Transverse colon (tissue), 4 donors: ENCODE measurements around the gene RBPJ.

ENCODE experiments used
- POLR2A ChIP-seq: fragments of 450-650 bp; IDR thresholded peaks from one replicate; pipeline ENCODE4 v1.6.1; 2016; ENCODE audit warnings: antibody characterized with exemption, mild to moderate bottlenecking, moderate library complexity
- POLR2AphosphoS5 ChIP-seq, 3 donors: sonication (generic); formaldehyde crosslinking; IDR thresholded peaks; one replicate each; pipeline ENCODE4 v1.6.1; 2016; ENCODE audit warnings: antibody characterized with exemption in 3 of 3
- TF ChIP-seq, protein P1 (sequence below), 5 experiments: fragments of 200-600 bp in 3 of 5; fragments of 450-650 bp in 2 of 5; sonication (generic) in 3 of 5; IDR thresholded peaks; 1 replicate in 2 of 5; 2 replicates in 3 of 5; pipeline ENCODE4 v1.5.1; 2016 to 2017; ENCODE audit warnings: antibody characterized with exemption in 5 of 5, inconsistent platforms in 3 of 5, mild to moderate bottlenecking in 2 of 5, moderate library complexity in 1 of 5

DNA sequence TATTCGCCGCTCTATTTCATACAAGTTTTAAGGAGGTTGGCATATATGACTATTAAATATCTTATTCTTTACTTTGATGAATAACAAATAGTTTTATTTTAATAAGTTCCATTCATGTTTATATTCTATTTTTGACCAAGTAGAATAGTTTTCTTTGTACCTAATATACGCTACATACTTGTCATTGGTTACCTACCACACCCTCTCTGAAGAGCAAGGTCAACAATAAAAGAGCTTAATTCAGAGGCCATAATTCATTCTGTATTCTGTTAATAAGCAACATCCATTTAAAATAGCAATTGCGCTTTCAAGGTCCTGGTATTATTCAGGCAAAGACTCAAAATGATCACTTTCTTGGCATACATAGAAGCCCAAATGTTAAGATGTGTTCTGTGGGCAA, 24.3 kb upstream of the RBPJ start:
- TF ChIP-seq POLR2AphosphoS5 (IDR thresholded peaks at IDR 0.05), result no peak
- TF ChIP-seq, protein P1, sequence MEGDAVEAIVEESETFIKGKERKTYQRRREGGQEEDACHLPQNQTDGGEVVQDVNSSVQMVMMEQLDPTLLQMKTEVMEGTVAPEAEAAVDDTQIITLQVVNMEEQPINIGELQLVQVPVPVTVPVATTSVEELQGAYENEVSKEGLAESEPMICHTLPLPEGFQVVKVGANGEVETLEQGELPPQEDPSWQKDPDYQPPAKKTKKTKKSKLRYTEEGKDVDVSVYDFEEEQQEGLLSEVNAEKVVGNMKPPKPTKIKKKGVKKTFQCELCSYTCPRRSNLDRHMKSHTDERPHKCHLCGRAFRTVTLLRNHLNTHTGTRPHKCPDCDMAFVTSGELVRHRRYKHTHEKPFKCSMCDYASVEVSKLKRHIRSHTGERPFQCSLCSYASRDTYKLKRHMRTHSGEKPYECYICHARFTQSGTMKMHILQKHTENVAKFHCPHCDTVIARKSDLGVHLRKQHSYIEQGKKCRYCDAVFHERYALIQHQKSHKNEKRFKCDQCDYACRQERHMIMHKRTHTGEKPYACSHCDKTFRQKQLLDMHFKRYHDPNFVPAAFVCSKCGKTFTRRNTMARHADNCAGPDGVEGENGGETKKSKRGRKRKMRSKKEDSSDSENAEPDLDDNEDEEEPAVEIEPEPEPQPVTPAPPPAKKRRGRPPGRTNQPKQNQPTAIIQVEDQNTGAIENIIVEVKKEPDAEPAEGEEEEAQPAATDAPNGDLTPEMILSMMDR (IDR thresholded peaks at IDR 0.05), result no peak
- no peak for TF ChIP-seq POLR2A
